ENCODE data around the gene SRP9.

Gene SRP9

DNA sequence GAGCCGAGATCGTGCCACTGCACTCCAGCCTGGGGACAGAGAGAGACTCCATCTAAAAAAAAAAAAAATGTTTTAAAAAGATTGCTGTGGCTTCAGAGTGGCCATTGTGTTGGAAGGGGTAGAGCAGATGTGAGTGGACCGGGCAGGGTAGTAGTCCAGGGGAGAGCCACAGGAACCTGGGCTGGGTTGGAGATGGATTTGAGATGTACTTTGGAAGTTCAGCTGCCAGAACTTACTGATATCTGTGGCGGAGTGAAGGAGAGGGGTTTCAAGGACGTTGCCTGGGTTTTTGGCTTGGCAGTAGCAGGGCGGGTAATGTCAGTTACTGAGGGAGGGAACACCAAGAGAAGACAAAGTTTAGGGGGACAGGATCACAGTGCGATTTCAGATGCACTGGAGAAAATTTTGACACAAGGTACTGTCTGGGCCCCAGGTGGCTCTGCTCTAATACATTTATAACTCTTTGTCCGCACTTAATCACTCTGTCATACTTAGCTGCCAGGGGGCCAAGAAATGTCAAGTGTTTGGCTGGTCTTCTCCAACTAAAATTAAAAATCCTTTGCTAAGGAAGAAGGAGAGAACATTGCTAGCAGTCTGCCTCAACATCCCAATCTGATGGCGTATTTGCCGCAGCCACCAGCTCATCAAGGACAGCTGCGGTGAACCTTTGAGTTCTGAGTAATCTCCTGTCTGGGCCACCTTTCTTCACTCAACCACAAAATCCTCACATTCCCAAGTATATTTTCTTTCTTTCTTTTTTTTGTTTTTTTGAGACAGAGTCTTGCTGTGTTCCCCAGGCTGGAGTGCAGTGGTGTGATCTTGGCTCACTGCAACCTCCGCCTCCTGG, 41.9 kb downstream of the SRP9 start:
- no peaks in the 10 kb centered on the region for H3K9me2 ChIP-seq (replicated peaks; ENCODE audit: low read depth, low read length)

DNA sequence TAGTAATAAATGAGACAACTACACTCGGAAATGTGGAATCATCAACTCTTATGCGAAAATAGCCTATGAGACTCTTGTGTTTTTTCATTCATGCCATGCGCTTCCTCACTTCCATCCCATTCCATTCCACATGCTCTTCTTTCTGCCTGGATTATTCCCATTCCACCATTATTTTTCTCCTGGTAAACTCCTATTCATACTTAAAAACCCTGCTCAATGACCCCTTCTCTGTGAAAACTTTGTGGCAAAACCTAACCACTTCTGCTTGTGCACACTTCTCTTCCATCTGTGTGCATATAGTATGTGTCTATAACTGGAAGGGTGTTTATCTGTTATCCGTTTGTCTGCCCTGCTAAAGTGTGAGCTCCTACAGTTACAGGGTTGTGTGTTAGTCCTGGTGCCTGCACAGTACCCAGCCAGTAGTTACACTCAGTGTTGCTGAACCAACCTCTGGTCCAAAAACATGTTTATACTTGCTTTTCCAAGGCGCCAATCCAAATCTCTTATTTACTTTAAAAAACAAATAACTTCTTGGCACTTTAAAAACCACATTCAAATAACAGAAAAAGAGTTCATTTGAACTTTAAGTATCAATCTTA, 43.0 kb downstream of the SRP9 start:
- no peaks in the 10 kb centered on the region for H3K9me2 ChIP-seq (replicated peaks; ENCODE audit: low read depth, low read length)
- H3K4me2 ChIP-seq (ENCODE audit: low read depth, low read length, poor library complexity, severe bottlenecking) = no peak overlapping the region
- H3K4me3 ChIP-seq (ENCODE audit: low read length, poor library complexity, severe bottlenecking) = no peak overlapping the region
- H2AFZ ChIP-seq (ENCODE audit: low read length) = no peak overlapping the region
- no peaks in the 10 kb centered on the region for H4K20me1 ChIP-seq (ENCODE audit: insufficient read depth, low read length, poor library complexity, severe bottlenecking)
- H3F3A ChIP-seq (ENCODE audit: low read depth) = no peaks in the 10 kb centered on the region
- H3K9me3 ChIP-seq (ENCODE audit: insufficient read depth, low read depth, low read length) = no peaks in the 10 kb centered on the region
- H3K4me1 ChIP-seq (ENCODE audit: insufficient read depth, low read length, poor library complexity, severe bottlenecking) = peaks cover 11% of the 10 kb centered on the region
- H3K9ac ChIP-seq (ENCODE audit: low read depth, low read length, poor library complexity, severe bottlenecking) = no peak overlapping the region
- no peaks in the 10 kb centered on the region for H3K27me3 ChIP-seq (ENCODE audit: insufficient read depth, low read length, poor library complexity, severe bottlenecking)
- TF ChIP-seq, protein P1, sequence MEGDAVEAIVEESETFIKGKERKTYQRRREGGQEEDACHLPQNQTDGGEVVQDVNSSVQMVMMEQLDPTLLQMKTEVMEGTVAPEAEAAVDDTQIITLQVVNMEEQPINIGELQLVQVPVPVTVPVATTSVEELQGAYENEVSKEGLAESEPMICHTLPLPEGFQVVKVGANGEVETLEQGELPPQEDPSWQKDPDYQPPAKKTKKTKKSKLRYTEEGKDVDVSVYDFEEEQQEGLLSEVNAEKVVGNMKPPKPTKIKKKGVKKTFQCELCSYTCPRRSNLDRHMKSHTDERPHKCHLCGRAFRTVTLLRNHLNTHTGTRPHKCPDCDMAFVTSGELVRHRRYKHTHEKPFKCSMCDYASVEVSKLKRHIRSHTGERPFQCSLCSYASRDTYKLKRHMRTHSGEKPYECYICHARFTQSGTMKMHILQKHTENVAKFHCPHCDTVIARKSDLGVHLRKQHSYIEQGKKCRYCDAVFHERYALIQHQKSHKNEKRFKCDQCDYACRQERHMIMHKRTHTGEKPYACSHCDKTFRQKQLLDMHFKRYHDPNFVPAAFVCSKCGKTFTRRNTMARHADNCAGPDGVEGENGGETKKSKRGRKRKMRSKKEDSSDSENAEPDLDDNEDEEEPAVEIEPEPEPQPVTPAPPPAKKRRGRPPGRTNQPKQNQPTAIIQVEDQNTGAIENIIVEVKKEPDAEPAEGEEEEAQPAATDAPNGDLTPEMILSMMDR (conservative IDR thresholded peaks at IDR 0.05; ENCODE audit: low read length) = no peak
- TF ChIP-seq EZH2phosphoT487 (IDR thresholded peaks at IDR 0.05; ENCODE audit: borderline replicate concordance) = no peak
- no peaks in the 10 kb centered on the region for H3K36me3 ChIP-seq (ENCODE audit: insufficient read depth, low read length)
- H3K79me2 ChIP-seq (ENCODE audit: insufficient read depth, low read length) = no peaks in the 10 kb centered on the region

More for the DNA sequence above, 41.9 kb downstream of the SRP9 start:
- TF ChIP-seq EZH2phosphoT487 (IDR thresholded peaks at IDR 0.05; ENCODE audit: borderline replicate concordance) = no peak
- TF ChIP-seq, protein P1 (conservative IDR thresholded peaks at IDR 0.05; ENCODE audit: low read length) = no peak
- H3K9ac ChIP-seq (ENCODE audit: low read depth, low read length, poor library complexity, severe bottlenecking) = no peak overlapping the region
- H3K4me3 ChIP-seq (ENCODE audit: low read length, poor library complexity, severe bottlenecking) = no peak overlapping the region
- no peak overlapping the region for H2AFZ ChIP-seq (ENCODE audit: low read length)
- no peaks in the 10 kb centered on the region for H3K79me2 ChIP-seq (ENCODE audit: insufficient read depth, low read length)
- H4K20me1 ChIP-seq (ENCODE audit: insufficient read depth, low read length, poor library complexity, severe bottlenecking) = no peaks in the 10 kb centered on the region
- H3K4me1 ChIP-seq (ENCODE audit: insufficient read depth, low read length, poor library complexity, severe bottlenecking) = peaks cover 11% of the 10 kb centered on the region
- H3K36me3 ChIP-seq (ENCODE audit: insufficient read depth, low read length) = no peaks in the 10 kb centered on the region
- H3K4me2 ChIP-seq (ENCODE audit: low read depth, low read length, poor library complexity, severe bottlenecking) = no peak overlapping the region
- no peaks in the 10 kb centered on the region for H3K9me3 ChIP-seq (ENCODE audit: insufficient read depth, low read depth, low read length)
- H3K27me3 ChIP-seq (ENCODE audit: insufficient read depth, low read length, poor library complexity, severe bottlenecking) = no peaks in the 10 kb centered on the region
- H3F3A ChIP-seq (ENCODE audit: low read depth) = no peaks in the 10 kb centered on the region

DNA sequence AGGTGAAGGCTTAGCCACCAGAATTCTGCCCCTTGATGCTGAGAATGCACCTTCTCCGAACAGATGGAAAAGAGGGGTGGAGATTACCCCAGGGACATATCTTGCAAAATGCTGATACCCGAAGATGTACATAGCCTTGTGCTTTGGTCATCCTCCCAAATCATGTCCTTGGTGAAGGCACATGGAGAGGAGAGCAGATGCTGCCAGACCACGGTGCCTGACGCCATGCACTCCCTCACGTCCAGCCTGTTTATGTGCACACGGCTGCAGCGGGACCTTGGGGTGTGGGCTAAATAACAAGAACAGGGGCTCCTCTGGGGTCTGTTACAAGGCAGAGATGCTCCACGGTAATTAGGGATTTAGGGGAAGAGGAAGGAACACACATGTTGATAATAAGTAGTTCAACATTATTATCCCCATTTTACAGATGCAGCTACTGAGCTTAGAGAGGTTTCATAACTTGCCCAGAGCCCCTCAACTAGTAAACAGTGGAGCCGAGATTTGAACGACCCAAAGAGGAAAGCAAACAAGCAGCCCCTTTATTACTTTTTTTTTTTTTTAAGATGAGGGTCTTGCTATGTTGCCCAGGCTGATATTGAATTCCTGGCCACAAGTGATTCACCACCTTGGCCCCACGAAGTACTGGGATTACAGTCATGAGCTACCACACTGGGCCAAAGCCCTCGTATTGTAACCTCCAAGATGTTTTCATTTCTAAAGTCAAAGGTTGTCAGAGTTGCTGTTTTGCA, 45.2 kb downstream of the SRP9 start:
- Histone ChIP-seq H2AFZ (ENCODE audit: low read length) (no peak overlapping the region), H4K20me1 (ENCODE audit: insufficient read depth, low read length, poor library complexity, severe bottlenecking) (no peaks in the 10 kb centered on the region), H3K27me3 (ENCODE audit: insufficient read depth, low read length, poor library complexity, severe bottlenecking) (no peaks in the 10 kb centered on the region), H3K4me1 (ENCODE audit: insufficient read depth, low read length, poor library complexity, severe bottlenecking) (peaks cover 5% of the 10 kb centered on the region), H3K9ac (ENCODE audit: low read depth, low read length, poor library complexity, severe bottlenecking) (no peak overlapping the region), H3K79me2 (ENCODE audit: insufficient read depth, low read length) (no peaks in the 10 kb centered on the region), H3K4me2 (ENCODE audit: low read depth, low read length, poor library complexity, severe bottlenecking) (no peak overlapping the region), H3K9me3 (ENCODE audit: insufficient read depth, low read depth, low read length) (no peaks in the 10 kb centered on the region), H3F3A (ENCODE audit: low read depth) (no peaks in the 10 kb centered on the region), H3K4me3 (ENCODE audit: low read length, poor library complexity, severe bottlenecking) (no peak overlapping the region), H3K36me3 (ENCODE audit: insufficient read depth, low read length) (no peaks in the 10 kb centered on the region), H3K9me2 (replicated peaks; ENCODE audit: low read depth, low read length) (no peaks in the 10 kb centered on the region)
- TF ChIP-seq EZH2phosphoT487 (IDR thresholded peaks at IDR 0.05; ENCODE audit: borderline replicate concordance) = no peak
- TF ChIP-seq, protein P1 (conservative IDR thresholded peaks at IDR 0.05; ENCODE audit: low read length) = no peak
